ENCODE data around the gene CXCR6. TPM values are rescaled to one million over a fixed set of nuclear protein-coding genes. Genes with fewer than 3 reads are reported as not detected.

The CXCR6 gene
- total RNA-seq, 2 donors from 2014 or later, result 1.0 to 1.6 TPM

DNA sequence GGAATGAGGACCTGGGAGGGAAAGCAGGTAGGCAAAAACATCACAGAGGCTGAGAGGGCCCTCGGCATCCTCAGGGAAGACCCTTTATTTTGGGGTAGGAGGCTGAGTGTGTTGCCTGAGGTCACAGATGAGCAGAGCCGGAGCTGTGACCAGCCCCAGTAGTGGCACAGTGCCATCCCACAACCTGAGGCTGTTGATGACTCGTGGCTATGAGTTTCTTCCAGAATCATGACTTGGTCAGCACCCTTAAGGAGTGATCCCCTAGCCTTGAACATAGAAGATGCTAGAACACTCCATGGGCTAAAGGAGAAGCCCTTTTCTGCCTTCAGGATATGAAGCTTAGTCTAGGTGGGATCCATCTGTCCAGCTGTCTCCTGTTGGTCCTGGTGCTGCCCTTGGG lies 19.5 kb upstream of the CXCR6 start:
- H3K4me3 ChIP-seq, result no peak overlapping the region
- DNase-seq, result no peak
- no peaks in the 10 kb centered on the region for H3K36me3 ChIP-seq
- TF ChIP-seq, protein P1, sequence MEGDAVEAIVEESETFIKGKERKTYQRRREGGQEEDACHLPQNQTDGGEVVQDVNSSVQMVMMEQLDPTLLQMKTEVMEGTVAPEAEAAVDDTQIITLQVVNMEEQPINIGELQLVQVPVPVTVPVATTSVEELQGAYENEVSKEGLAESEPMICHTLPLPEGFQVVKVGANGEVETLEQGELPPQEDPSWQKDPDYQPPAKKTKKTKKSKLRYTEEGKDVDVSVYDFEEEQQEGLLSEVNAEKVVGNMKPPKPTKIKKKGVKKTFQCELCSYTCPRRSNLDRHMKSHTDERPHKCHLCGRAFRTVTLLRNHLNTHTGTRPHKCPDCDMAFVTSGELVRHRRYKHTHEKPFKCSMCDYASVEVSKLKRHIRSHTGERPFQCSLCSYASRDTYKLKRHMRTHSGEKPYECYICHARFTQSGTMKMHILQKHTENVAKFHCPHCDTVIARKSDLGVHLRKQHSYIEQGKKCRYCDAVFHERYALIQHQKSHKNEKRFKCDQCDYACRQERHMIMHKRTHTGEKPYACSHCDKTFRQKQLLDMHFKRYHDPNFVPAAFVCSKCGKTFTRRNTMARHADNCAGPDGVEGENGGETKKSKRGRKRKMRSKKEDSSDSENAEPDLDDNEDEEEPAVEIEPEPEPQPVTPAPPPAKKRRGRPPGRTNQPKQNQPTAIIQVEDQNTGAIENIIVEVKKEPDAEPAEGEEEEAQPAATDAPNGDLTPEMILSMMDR (IDR thresholded peaks at IDR 0.05), result no peak
- H3K27me3 ChIP-seq, result no peaks in the 10 kb centered on the region
- intact Hi-C loops (cut with DNase I), result no loop called here
- no peaks in the 10 kb centered on the region for H3K4me1 ChIP-seq
- no peaks in the 10 kb centered on the region for H3K9me3 ChIP-seq
- no peak overlapping the region for H3K27ac ChIP-seq
- H3K9ac ChIP-seq (ENCODE audit: low read depth in 2 of 2, low read length in 2 of 2), result no peak overlapping the region

DNA sequence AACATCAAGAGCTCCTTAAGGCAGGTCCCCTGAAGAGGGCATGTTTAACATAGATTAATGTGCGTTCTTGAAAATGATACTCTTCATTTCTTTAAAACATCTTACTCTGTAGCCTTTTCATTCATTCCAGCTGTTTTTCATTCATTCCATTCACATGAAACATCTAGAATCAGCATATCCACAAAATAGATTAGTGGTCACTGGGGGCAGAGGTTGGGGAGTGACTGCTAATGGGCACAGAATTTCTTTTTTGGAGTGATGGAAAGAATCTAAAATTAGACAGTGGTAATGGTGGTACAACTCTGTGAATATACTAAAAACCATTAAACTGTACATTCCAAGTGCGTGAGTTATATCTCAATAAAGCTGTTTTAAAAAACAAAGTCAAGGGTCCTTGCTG lies 15.4 kb upstream of the CXCR6 start:
- Histone ChIP-seq H3K9ac (ENCODE audit: low read depth in 2 of 2, low read length in 2 of 2) (no peak overlapping the region), H3K4me1 (no peaks in the 10 kb centered on the region), H3K4me3 (no peak overlapping the region), H3K27ac (no peak overlapping the region), H3K36me3 (peaks cover 8% of the 10 kb centered on the region), H3K9me3 (no peaks in the 10 kb centered on the region), H3K27me3 (no peaks in the 10 kb centered on the region)
- intact Hi-C loops (cut with DNase I), result loop anchor here (2.0 kb wide), 1 partner anchor 165 kb away; no protein-coding TSS in a partner anchor
- TF ChIP-seq, protein P1 (IDR thresholded peaks at IDR 0.05), result no peak
- no peak for DNase-seq

DNA sequence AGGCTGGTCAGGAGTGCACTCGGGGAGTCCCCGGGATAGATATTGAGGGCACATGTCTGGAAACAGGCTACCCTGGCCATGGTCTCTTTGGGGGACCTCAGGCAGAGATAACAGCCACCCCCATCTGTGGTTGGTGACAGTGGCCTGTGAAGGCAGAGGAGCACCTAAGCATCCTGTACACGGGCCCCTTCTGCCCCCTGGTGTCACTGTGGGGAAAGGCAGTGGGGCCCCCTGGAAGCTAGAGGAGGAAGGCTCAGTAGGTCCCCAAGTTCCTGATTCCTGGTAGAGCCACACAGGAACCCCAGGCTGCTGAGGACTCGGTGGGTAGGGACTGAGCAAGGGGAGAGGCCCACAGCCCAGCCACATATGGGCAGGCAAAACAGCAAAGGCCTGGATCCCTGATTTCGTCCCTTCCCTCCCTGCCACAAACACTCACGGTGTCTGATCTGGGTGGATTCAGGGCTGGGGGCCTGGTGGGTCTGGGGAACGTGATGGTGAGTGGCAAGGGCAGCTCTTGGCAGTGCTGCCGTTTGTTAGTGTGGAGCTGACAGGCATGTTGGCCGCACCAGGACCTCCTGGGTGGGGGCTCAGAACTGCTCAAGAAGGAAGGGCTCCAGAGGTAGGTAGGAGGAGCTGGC lies 14.1 kb upstream of the CXCR6 start:
- no peaks in the 10 kb centered on the region for H3K9me3 ChIP-seq

DNA sequence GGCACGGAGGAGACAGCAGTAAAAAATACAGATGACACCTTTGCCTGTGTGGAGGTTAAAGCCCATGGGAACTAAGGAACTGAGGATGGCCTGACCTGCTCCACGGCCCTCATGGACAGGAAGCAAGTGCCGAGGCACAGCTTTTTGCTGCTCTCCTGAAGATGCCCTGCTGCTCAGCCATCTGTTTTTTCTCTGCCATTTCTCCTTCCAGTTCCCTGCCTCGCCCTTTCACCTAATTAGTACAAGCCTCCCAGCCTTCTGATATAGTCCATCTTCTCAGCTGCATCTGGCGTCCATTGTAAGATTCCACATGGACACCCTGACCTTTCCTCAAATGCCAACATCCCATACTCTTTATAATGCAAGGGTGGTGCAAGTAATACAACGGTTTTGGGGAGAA lies 11.8 kb upstream of the CXCR6 start:
- TF ChIP-seq, protein P1 (IDR thresholded peaks at IDR 0.05), result no peak
- Histone ChIP-seq H3K9ac (ENCODE audit: low read depth in 2 of 2, low read length in 2 of 2) (no peak overlapping the region), H3K27me3 (no peaks in the 10 kb centered on the region), H3K4me1 (no peaks in the 10 kb centered on the region), H3K27ac (no peak overlapping the region), H3K4me3 (no peak overlapping the region), H3K36me3 (peaks cover 8% of the 10 kb centered on the region), H3K9me3 (no peaks in the 10 kb centered on the region)
- no peak for DNase-seq
- intact Hi-C loops (cut with DNase I), result no loop called here

More for the DNA sequence above, 14.1 kb upstream of the CXCR6 start:
- H3K27ac ChIP-seq, result no peak overlapping the region
- peak; percentile 46 for DNase-seq
- H3K36me3 ChIP-seq, result peaks cover 8% of the 10 kb centered on the region
- H3K9ac ChIP-seq (ENCODE audit: low read depth in 2 of 2, low read length in 2 of 2), result no peak overlapping the region
- no peak overlapping the region for H3K4me3 ChIP-seq
- intact Hi-C loops (cut with DNase I), result loop anchor here (2.0 kb wide), 1 partner anchor 166 kb away; no protein-coding TSS in a partner anchor
- H3K4me1 ChIP-seq, result no peaks in the 10 kb centered on the region
- TF ChIP-seq, protein P1 (IDR thresholded peaks at IDR 0.05), result peak; percentile 75
- H3K27me3 ChIP-seq, result no peaks in the 10 kb centered on the region

DNA sequence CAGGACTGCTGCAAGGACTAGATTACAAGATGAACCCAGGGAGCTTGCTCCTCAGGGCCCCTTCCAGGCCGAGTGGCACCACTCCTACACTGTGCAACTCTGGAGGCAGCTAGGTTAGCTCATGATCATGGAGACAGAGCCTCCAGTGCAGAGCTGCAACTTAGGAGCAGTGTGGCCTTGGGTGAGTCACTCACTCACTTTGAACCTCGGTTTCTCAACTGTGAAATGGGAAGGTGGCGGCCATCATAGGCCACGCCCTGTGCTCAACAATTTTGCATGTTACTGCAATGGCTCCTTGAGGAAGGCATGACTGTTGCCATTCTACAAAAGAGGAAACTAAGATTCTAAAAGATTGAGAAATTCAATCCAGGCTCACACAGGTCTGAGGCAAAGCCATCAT lies 11.2 kb upstream of the CXCR6 start:
- no peak for DNase-seq
- H3K9me3 ChIP-seq, result no peaks in the 10 kb centered on the region
- no peaks in the 10 kb centered on the region for H3K27me3 ChIP-seq
- H3K36me3 ChIP-seq, result peaks cover 8% of the 10 kb centered on the region
- intact Hi-C loops (cut with DNase I), result no loop called here
- no peak overlapping the region for H3K4me3 ChIP-seq
- H3K4me1 ChIP-seq, result no peaks in the 10 kb centered on the region
- H3K9ac ChIP-seq (ENCODE audit: low read depth in 2 of 2, low read length in 2 of 2), result no peak overlapping the region
- H3K27ac ChIP-seq, result no peak overlapping the region
- TF ChIP-seq, protein P1 (IDR thresholded peaks at IDR 0.05), result no peak

Data from colonic mucosa (tissue), 4 donors.